Measurements from ENCODE around the gene MYO18A. TPM values are rescaled to one million over a fixed set of nuclear protein-coding genes. Genes with fewer than 3 reads are reported as not detected.

The MYO18A gene
- total RNA-seq, 2 donors from 2014 or later: 34.6 to 80.5 TPM

DNA sequence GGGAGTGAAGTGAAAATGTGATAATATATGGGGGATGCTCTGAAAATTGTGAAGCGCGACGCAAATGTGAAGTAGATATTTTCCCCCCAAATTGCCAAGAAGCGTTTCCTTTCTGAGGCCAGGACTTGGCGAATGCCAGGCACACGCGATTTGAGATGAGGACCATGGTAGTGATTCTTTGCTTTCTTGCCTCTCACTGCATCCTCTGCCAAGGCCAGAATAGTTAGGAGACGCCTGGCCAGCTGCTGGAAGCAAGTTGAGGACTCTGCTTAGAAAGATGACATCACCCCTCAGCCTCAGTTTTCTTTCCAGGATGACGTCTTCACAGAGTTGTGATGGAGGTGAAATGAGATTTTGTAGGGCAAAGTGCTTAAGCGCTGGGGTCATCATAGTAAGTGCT is 111.4 kb downstream of the MYO18A start:
- no peak for DNase-seq (ENCODE audit: low spot score)
- 87% methylated on average over 10 of the region's 10 CpGs for WGBS
- no peaks in the 10 kb centered on the region for H3K36me3 ChIP-seq

DNA sequence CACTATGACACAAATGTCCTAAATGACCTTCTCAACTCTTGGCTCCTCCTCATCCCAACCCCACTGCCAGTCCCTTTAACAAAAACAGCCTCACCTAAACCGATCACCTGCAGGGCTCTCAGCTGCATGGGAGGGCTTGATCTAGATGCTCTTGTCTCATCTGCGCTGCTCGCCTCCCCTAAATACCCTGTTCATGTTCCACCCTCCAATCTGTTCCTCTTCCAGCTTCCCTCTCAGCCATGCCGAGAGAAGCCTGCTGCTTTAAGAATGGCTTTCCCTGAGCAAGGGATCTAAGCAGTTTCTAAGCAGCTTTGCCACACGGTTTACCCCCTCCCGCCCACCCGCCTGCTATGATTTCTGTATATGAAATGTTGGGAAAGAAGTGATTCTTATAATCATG is 113.6 kb downstream of the MYO18A start:
- Histone ChIP-seq H3K27me3 (replicated peaks; ENCODE audit: insufficient read depth) (no peaks in the 10 kb centered on the region), H3K4me1 (replicated peaks) (no peaks in the 10 kb centered on the region), H3K27ac (no peak overlapping the region), H3K36me3 (no peaks in the 10 kb centered on the region), H3K9me3 (no peaks in the 10 kb centered on the region), H3K4me3 (no peak overlapping the region)
- DNase-seq (ENCODE audit: low spot score): no peak
- intact Hi-C loops (cut with DNase I): no loop called here
- TF ChIP-seq POLR2A (IDR thresholded peaks at IDR 0.05) (no peak), CTCF (IDR thresholded peaks at IDR 0.05) (no peak), POLR2AphosphoS5 (IDR thresholded peaks at IDR 0.05) (no peak)
- 74% methylated on average over 7 of the region's 7 CpGs for WGBS

More for the DNA sequence above, 111.4 kb downstream of the MYO18A start:
- intact Hi-C loops (cut with DNase I): no loop called here
- Histone ChIP-seq H3K4me1 (replicated peaks) (no peaks in the 10 kb centered on the region), H3K9me3 (no peaks in the 10 kb centered on the region), H3K4me3 (no peak overlapping the region), H3K27me3 (replicated peaks; ENCODE audit: insufficient read depth) (no peaks in the 10 kb centered on the region), H3K27ac (no peak overlapping the region)
- TF ChIP-seq POLR2AphosphoS5 (IDR thresholded peaks at IDR 0.05) (no peak), POLR2A (IDR thresholded peaks at IDR 0.05) (no peak), CTCF (IDR thresholded peaks at IDR 0.05) (no peak)

DNA sequence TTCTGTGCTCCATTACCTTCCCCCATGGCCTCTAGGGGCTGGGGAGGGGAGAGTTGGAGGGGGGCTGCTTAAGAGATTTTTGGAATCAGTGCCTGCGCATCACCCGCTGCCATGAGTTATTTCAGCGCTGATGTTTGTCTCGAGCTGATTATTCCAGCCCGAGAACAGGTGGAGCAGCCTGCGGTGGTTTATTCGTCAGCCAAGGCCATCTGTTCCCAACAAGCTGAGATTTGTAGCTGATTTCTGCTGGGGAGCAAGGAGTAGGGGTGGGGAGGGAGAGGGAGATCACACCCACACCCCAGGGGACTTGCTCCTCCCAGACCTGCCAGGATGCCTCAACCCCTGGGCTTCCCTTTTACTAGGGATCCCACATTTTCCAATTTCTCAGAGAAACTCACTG is 114.2 kb downstream of the MYO18A start:
- intact Hi-C loops (cut with DNase I): no loop called here
- 52% methylated on average over 7 of the region's 7 CpGs for WGBS
- Histone ChIP-seq H3K27me3 (replicated peaks; ENCODE audit: insufficient read depth) (no peaks in the 10 kb centered on the region), H3K4me1 (replicated peaks) (no peaks in the 10 kb centered on the region), H3K27ac (no peak overlapping the region), H3K9me3 (no peaks in the 10 kb centered on the region), H3K36me3 (no peaks in the 10 kb centered on the region), H3K4me3 (no peak overlapping the region)
- TF ChIP-seq CTCF (IDR thresholded peaks at IDR 0.05) (no peak), POLR2AphosphoS5 (IDR thresholded peaks at IDR 0.05) (no peak), POLR2A (IDR thresholded peaks at IDR 0.05) (no peak)
- DNase-seq (ENCODE audit: low spot score): no peak

- intact Hi-C loops (cut with DNase I): no loop called here
- Histone ChIP-seq H3K9me3 (no peaks in the 10 kb centered on the region), H3K27me3 (replicated peaks; ENCODE audit: insufficient read depth) (no peaks in the 10 kb centered on the region), H3K27ac (no peak overlapping the region), H3K4me1 (replicated peaks) (no peaks in the 10 kb centered on the region), H3K4me3 (no peak overlapping the region), H3K36me3 (no peaks in the 10 kb centered on the region)
- 86% methylated on average over 7 of the region's 7 CpGs for WGBS
- DNase-seq (ENCODE audit: low spot score): no peak
- TF ChIP-seq POLR2AphosphoS5 (IDR thresholded peaks at IDR 0.05) (no peak), CTCF (IDR thresholded peaks at IDR 0.05) (no peak), POLR2A (IDR thresholded peaks at IDR 0.05) (no peak)
These were observed 116.2 kb downstream of the MYO18A start for GRCh38 chr17:29063992-29064391.

DNA sequence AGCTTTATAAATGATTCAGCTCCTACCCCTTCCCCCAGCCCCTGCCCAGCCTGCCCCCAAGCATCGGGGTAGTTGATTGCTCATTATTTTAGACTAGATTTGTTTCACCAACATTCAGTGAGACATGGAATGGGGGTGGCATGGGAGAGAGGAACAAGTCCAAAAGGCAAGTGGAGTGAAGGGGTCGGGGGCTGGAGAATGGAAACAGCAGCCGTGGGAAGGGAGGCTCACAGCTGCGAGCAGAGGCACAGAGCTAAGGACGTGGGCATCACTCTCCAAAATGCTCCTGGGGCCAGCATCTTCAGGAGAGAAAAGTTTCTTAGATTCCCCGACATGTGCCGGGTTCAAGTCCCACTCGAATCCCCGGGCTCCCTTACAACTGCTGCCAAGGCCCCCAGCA is 118.0 kb downstream of the MYO18A start:
- Histone ChIP-seq H3K9me3 (no peaks in the 10 kb centered on the region), H3K4me1 (replicated peaks) (no peaks in the 10 kb centered on the region), H3K27ac (no peak overlapping the region), H3K36me3 (no peaks in the 10 kb centered on the region), H3K27me3 (replicated peaks; ENCODE audit: insufficient read depth) (no peaks in the 10 kb centered on the region), H3K4me3 (no peak overlapping the region)
- WGBS: 91% methylated on average over 9 of the region's 9 CpGs
- no peak for DNase-seq (ENCODE audit: low spot score)
- intact Hi-C loops (cut with DNase I): no loop called here
- TF ChIP-seq CTCF (IDR thresholded peaks at IDR 0.05): no peak
- TF ChIP-seq POLR2A (IDR thresholded peaks at IDR 0.05): no peak
- TF ChIP-seq POLR2AphosphoS5 (IDR thresholded peaks at IDR 0.05): no peak

All from prostate gland (tissue), 2 donors.